HFFc6 (cell line): Measurements from ENCODE around the gene METTL13. TPM values are rescaled to one million over a fixed set of nuclear protein-coding genes. Genes with fewer than 3 reads are reported as not detected.

ENCODE experiments used
- DNase-seq: peaks from one replicate; pipeline ENCODE4 v3.0.0-alpha.2; 2018
- H3K27ac Mint-ChIP-seq: 2 replicates; pipeline ENCODE4 v1.8.0; 2020; ENCODE audit warnings: mild to moderate bottlenecking, mixed read lengths
- H3K27me3 Mint-ChIP-seq: 2 replicates; pipeline ENCODE4 v1.8.0; 2021; ENCODE audit warnings: mild to moderate bottlenecking, moderate library complexity, mixed read lengths; ENCODE audit not compliant: insufficient read depth
- H3K36me3 Mint-ChIP-seq: 2 replicates; pipeline ENCODE4 v1.8.0; 2021; ENCODE audit warnings: low read depth, mixed read lengths
- H3K4me1 Mint-ChIP-seq: 2 replicates; pipeline ENCODE4 v1.8.0; 2020; ENCODE audit warnings: low read depth, mixed read lengths
- H3K4me3 Mint-ChIP-seq: 2 replicates; pipeline ENCODE4 v1.8.0; 2020; ENCODE audit warnings: mild to moderate bottlenecking, moderate library complexity, mixed read lengths
- H3K9me3 Mint-ChIP-seq: 2 replicates; pipeline ENCODE4 v1.8.0; 2020; ENCODE audit warnings: mild to moderate bottlenecking, mixed read lengths
- long read RNA-seq: library from polyadenylated mRNA; unstranded; transcript quantifications from one replicate; pipeline ENCODE4 v2.0.0, GENCODE V29; 2019
- total RNA-seq, 6 experiments: library from RNA; stranded (reverse); fragmentation: NEBNext Ultra II Directional; extraction: Animal tissue kit (Norgen Biotek cat#: 25700); gene quantifications; 2 replicates in 1 of 6; 3 replicates in 5 of 6; pipeline ENCODE4 v1.2.3, GENCODE V29; 2021
- TF ChIP-seq, protein P1 (sequence below): fragments of 200-600 bp; sonication (generic); IDR thresholded peaks from 2 replicates; pipeline ENCODE4 v1.5.0; 2021; ENCODE audit warnings: antibody characterized with exemption, mild to moderate bottlenecking

METTL13 gene, protein sequence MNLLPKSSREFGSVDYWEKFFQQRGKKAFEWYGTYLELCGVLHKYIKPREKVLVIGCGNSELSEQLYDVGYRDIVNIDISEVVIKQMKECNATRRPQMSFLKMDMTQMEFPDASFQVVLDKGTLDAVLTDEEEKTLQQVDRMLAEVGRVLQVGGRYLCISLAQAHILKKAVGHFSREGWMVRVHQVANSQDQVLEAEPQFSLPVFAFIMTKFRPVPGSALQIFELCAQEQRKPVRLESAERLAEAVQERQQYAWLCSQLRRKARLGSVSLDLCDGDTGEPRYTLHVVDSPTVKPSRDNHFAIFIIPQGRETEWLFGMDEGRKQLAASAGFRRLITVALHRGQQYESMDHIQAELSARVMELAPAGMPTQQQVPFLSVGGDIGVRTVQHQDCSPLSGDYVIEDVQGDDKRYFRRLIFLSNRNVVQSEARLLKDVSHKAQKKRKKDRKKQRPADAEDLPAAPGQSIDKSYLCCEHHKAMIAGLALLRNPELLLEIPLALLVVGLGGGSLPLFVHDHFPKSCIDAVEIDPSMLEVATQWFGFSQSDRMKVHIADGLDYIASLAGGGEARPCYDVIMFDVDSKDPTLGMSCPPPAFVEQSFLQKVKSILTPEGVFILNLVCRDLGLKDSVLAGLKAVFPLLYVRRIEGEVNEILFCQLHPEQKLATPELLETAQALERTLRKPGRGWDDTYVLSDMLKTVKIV
- 10 to 100 TPM; 23.4 to 31.5 (median 25.4) TPM for total RNA-seq
- long read RNA-seq, transcript METTL13-201 (8 exons, 3,327 nt), result major isoform, 5 of 13 reads
- long read RNA-seq, partial matches to known transcripts, result 3 of 13 reads
- long read RNA-seq, other reads (novel, unspliced or antisense), result 4 of 13 reads

DNA sequence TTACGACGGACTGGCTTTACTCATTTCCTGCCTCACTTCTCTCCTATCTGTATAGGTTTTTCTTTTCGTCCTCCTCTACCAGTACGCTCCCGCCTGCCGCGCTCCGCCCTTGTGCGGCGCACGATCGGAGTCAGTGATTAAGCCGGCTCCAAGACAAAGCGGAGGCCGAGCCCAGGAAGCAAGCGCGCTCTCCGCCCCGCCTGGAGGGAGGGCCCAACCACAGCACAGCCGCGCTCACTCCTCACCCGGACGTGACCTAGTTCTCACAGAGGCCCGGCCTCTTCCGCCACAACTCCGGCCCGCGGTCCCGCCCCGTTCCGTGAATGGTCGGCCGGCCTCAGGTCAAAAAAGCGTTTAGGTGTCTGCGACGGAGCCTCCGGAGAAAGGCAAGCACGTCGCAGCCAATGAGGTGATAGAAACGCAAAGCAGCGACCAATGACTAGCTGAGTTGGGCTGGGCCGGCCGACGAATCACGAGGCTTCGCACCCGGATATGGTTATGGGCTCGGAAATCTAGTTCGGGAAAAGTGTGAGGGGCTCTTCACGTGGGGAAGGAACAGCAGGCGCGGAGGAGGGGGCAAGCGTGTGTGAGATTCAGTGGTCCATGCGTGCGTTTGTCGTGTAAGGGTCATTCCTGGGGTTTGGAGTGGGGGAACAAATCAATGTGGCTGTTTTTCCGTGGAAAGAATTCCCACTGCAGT is at the start of gene METTL13:
Gene METTL13, plus strand, starts transcription at position 485 of the 700 bp plus-strand sequence. CDS start 308 bp downstream, outside the sequence.
- DNase-seq, result peak; percentile 99
- H3K36me3 Mint-ChIP-seq, result peaks cover 12% of the 10 kb centered on the region; the same call in 1 of the 2 replicates
- H3K4me3 Mint-ChIP-seq, result peak within 1 kb of the TSS; percentile 98
- peak within 1 kb of the TSS; percentile 96 for H3K27ac Mint-ChIP-seq
- no peaks in the 10 kb centered on the region for H3K9me3 Mint-ChIP-seq
- H3K27me3 Mint-ChIP-seq, result peaks cover 8% of the 10 kb centered on the region
- H3K4me1 Mint-ChIP-seq, result peaks cover 51% of the 10 kb centered on the region
- TF ChIP-seq, protein P1, sequence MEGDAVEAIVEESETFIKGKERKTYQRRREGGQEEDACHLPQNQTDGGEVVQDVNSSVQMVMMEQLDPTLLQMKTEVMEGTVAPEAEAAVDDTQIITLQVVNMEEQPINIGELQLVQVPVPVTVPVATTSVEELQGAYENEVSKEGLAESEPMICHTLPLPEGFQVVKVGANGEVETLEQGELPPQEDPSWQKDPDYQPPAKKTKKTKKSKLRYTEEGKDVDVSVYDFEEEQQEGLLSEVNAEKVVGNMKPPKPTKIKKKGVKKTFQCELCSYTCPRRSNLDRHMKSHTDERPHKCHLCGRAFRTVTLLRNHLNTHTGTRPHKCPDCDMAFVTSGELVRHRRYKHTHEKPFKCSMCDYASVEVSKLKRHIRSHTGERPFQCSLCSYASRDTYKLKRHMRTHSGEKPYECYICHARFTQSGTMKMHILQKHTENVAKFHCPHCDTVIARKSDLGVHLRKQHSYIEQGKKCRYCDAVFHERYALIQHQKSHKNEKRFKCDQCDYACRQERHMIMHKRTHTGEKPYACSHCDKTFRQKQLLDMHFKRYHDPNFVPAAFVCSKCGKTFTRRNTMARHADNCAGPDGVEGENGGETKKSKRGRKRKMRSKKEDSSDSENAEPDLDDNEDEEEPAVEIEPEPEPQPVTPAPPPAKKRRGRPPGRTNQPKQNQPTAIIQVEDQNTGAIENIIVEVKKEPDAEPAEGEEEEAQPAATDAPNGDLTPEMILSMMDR, result no peak

DNA sequence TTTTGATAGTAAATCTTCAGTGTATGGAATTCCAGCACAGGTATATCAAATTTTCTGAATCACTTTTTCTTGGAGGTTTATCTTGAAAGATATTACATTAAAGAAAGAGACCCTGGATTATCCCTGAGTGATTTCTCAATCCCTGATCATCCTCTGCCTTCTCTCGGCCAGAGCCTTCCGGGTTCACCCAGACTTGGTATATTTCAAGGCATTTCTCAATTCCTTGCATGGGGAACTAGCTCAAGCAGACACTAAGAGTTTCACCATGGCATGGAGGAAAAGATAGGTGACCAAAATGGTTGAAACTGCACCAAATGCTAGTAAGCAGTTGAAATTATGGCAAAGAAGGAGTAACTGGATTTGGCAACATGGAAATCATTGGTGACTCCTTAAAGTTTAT is 45.3 kb upstream of the METTL13 start:
- Mint-ChIP-seq H3K9me3 (no peaks in the 10 kb centered on the region), H3K27ac (no peak overlapping the region), H3K36me3 (peaks cover 11% of the 10 kb centered on the region), H3K27me3 (no peaks in the 10 kb centered on the region), H3K4me1 (peaks cover 37% of the 10 kb centered on the region), H3K4me3 (no peak overlapping the region)
- DNase-seq, result no peak
- TF ChIP-seq, protein P1, result no peak

DNA sequence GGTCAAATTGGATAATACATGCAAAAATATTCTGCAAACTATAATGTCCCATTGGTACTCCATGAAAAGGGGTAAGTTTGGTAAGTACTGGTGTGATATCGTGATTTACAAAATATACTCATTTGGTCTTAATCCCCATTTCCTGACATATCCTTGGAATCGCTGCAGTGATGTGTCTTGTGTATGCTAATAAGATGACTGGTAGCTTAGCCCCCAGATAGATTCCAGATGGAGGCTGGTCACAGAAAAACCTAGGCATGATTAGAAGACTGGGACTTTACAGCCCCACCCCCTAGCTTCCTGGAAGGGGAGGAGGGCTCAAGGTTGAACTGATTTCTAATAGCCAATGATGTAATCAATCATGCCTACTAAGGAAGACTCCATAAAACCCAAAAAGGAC is 42.5 kb upstream of the METTL13 start:
- Mint-ChIP-seq H3K4me1 (peaks cover 55% of the 10 kb centered on the region), H3K27me3 (no peaks in the 10 kb centered on the region; the same call in 1 of the 2 replicates), H3K27ac (peak overlapping the region; percentile 100), H3K4me3 (peak overlapping the region; percentile 94), H3K36me3 (peaks cover 11% of the 10 kb centered on the region), H3K9me3 (no peaks in the 10 kb centered on the region)
- peak; percentile 43 for DNase-seq
- TF ChIP-seq, protein P1, result no peak

DNA sequence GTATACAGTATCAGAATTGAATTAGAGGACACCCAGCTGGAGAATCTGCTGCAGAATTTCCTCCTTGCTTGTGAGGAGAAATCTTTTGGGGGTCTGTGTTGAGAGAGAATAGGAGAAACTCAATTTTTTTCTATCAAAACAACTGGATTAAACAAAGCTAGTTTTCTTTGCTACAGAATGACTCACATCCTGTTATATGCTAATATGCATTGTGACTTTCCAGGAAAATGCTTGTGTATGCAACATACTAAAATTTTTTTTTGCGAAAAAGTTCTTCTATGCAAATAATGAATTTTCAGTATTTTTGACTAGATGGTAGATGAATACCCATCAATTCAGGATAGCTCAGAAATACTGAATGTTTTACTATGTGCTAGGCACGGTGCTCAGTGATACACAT is 41.8 kb upstream of the METTL13 start:
- Mint-ChIP-seq H3K27ac (peak overlapping the region; percentile 100), H3K27me3 (no peaks in the 10 kb centered on the region; the same call in 1 of the 2 replicates), H3K4me3 (peak overlapping the region; percentile 94), H3K9me3 (no peaks in the 10 kb centered on the region), H3K36me3 (peaks cover 7% of the 10 kb centered on the region), H3K4me1 (peaks cover 62% of the 10 kb centered on the region)
- DNase-seq, result no peak
- TF ChIP-seq, protein P1, result no peak

DNA sequence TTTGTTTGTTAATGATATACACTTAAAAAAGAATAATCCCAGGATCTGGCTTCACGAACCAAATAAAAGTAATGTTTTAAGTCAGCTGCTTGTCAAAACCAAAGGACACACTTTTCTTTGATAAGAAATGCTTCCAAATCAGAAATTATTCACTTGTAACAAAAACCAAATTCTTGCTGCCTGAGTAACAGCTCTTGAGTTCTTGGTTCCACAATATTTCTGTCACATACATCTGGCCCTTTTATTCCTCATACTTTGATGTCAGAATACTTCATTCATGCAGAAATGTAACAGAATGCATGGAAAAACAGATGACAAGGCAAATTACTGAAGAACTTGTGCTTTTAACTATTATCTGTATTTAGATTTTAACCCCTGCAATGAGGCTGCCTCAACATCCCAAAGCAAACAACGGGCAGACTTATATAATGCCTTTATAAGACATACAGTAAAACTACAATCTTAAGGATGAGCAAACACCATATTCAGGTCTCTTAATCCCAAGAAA is 41.0 kb upstream of the METTL13 start:
- Mint-ChIP-seq H3K4me3 (peak overlapping the region; percentile 94), H3K27ac (peak overlapping the region; percentile 100), H3K27me3 (no peaks in the 10 kb centered on the region; the same call in 1 of the 2 replicates), H3K9me3 (no peaks in the 10 kb centered on the region), H3K36me3 (peaks cover 7% of the 10 kb centered on the region), H3K4me1 (peaks cover 62% of the 10 kb centered on the region)
- DNase-seq, result no peak
- TF ChIP-seq, protein P1, result no peak
